Activated CD4-positive, alpha-beta T cell treated with anti-CD3 and anti-CD28 coated beads, Interleukin-2, amount 50 U/mL, for 4 hours (primary cell): ENCODE measurements around the gene KRT24.

Experiments used
- DNase-seq, 2 experiments: peaks; one replicate each; pipeline ENCODE4 v3.0.0-alpha.2; 2020

KRT24 gene

DNA sequence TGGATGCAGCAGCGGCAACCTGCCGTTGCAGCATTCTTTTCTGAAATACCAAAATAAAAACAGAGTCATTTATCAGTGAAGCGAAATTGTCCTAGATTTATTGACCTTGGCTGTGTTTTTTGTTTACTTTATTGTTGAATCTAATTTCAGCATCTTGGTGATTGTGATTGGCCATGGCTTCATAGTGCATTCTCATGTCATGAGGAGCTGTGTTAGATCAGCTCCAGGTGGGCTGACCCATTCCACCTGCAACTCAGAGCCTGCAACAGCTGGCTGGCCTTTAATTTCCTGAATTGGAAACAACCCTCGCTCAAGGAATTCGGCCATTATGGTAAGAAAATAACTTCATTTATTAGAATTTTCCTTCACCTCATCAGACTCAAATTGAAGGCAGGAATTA lies 16.4 kb downstream of the KRT24 start:
- no peak for DNase-seq

DNA sequence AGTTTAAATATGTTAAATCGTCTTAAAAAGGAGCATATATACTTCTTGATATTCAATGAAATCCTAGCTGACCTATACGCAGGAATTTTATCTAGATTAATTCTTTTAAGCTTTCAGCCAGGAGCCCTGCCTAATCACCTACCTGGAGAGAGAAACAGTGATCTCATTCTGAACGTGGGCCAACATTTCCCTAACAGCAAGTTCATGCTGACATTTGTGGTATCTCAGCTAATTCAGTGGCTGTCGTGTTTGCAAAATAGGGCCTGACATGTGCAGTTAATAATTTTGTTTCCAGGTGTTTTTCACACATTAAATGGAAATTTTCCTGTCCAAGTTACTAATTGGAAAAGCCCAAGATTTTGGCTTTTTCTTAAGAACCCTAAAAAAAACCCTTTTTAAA lies 17.4 kb downstream of the KRT24 start:
- no peak for DNase-seq

GRCh38 chr17:40680998-40681397 lies 22.6 kb downstream of the KRT24 start:
- no peak for DNase-seq

DNA sequence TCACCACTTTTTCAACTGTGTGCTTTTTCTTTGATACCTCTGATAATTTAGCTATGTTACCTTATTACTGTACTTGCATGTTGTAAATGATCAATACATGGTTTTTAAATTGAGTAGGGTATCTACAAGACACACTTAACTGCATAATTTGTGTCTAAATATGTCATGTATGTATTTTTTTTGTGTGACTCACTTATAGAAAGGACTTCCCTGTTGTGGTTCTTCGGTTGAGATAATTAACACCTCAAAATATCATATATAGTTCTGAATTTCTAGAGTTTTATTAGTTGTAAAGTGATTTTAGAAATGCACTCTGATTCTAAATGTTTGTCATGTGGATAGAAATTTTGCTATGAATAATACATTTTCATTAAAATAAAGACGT lies 24.0 kb downstream of the KRT24 start:
- no peak for DNase-seq

DNA sequence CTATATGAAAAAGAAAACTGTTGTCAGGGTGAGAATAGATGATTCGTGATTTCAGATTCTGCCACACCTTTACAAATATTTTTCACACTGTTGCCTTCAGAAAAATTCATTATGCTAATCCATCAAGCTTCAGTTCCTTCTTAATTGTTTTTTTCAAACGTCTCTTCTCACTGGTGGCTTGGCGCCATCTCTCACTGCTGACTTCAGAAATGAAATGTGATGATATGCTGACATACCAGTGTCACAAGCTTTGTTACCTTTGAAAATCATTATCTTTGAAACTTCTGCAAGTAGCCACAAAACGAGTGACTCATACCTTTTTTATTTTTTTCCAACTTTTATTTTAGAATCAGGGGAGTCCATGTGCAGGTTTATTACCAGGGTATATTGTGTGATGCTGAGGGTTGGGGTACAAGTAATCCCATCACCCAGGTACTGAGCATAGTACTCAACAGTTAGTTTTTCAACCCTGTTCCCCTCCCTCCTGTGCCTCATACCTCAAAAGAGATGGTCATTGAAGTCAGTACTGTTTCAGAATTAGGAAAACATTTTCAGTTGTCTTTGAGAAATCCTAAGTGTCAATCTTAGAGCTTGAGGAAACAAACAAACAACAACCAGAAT lies 24.5 kb downstream of the KRT24 start:
- no peak for DNase-seq

- no peak for DNase-seq
Observed at GRCh38 chr17:40675905-40676304, 27.6 kb downstream of the KRT24 start.

DNA sequence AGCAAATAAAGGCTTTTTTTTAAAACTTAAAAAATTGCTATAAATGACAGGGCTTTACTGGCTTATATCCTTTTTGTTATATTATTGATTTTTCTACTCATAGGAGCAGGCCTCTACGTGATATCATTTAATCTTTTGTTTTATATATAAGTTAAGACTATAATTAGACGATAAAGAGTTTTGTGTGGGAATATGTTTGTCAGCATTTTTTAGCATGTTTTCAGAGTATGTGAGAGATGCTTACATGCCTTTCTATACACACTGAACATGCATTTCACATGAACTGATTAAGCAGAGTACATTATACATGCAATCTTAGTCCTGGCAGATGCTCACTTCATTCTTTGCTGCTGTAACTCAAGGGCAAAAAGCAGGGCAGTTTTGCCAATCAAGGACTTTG lies 30.9 kb downstream of the KRT24 start:
- no peak for DNase-seq

- DNase-seq = no peak
Observed at GRCh38 chr17:40671282-40671681, 32.3 kb downstream of the KRT24 start.

DNA sequence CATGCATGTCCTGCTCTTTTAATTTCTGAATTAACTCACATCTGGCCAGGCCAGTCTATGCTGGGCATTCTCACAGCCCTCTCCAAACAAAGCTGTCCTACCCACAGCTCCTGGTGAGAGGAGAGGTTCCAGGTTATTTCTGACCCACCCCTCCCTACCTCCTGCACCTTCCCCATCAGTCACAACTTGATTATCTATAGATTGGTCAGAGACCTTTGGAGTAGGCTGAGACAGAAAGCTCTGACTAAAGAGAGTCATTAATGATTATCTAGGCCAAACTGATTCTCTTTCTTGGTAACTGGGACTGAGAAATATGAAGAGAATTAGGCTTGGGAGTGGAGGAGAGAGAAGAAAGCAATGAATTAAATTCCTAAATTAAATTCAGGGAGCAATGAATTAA lies 37.2 kb downstream of the KRT24 start:
- no peak for DNase-seq

- no peak for DNase-seq
Observed at GRCh38 chr17:40664582-40665333, 38.8 kb downstream of the KRT24 start, which contains the start of gene KRT222. KRT222 (minus strand) TSS chr17:40665177; CDS start chr17:40665099, 78 bp downstream.

GRCh38 chr17:40663252-40663651 lies 40.3 kb downstream of the KRT24 start:
- DNase-seq = no peak

DNA sequence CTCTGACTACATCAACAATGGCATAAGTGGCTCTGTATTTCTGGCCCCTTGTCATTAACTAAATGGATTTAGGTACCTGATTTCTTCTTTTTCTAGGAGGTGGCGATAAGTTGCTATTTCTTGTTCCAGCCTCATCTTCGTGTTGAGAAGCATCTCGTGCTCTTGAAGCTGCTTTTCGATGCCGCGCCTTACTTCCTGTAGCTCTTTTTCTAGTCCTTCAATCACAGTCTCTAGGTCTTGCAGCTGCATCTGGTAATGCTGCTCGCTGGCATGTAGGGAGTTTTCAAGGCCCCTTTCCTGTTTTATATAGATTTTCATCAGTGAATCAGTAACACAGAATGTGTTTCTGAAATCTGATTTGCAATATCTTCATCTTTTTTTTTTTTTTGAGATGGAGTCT lies 43.6 kb downstream of the KRT24 start:
- DNase-seq = no peak

DNA sequence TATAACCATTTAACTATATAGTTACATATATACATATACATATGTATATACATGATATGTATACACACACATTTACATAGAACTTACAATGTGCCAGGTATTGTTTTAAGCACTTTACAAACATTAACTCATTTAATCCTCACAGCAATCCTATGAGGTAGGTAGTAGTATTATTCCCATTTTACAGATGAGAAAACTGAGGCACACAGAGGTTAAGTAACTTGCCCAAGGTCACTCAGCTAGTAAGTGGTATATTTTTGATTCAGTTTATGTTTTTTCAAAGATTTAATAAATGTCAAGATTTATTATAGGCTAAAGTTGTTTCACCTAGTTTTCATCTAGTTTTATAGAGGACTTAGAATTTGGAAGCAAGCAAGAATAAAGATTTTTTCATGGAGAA lies 45.2 kb downstream of the KRT24 start:
- no peak for DNase-seq

- no peak for DNase-seq
Observed at GRCh38 chr17:40651939-40652338, 51.6 kb downstream of the KRT24 start.

GRCh38 chr17:40648384-40648968 lies 55.1 kb downstream of the KRT24 start:
- no peak for DNase-seq
